ENCODE measurements around the gene GLB1L. TPM values are rescaled to one million over a fixed set of nuclear protein-coding genes. Genes with fewer than 3 reads are reported as not detected.

GLB1L gene
- total and polyA plus RNA-seq, 2 of the 8 experiments (the other 6 are each of a cell fraction or from before 2014, with no cell fraction given): 3.7 to 4.0 TPM

GRCh38 chr2:219268294-219268693, 23.1 kb upstream of the GLB1L start (continued):
- TF ChIP-seq CTBP2 (IDR thresholded peaks at IDR 0.05; ENCODE audit: borderline replicate concordance, insufficient read depth, insufficient read length, low read length): no peak
- no peak for TF ChIP-seq GTF2F1 (IDR thresholded peaks at IDR 0.05; ENCODE audit: borderline replicate concordance, low read depth, low read length)
- TF ChIP-seq, protein P1, sequence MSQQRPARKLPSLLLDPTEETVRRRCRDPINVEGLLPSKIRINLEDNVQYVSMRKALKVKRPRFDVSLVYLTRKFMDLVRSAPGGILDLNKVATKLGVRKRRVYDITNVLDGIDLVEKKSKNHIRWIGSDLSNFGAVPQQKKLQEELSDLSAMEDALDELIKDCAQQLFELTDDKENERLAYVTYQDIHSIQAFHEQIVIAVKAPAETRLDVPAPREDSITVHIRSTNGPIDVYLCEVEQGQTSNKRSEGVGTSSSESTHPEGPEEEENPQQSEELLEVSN (IDR thresholded peaks at IDR 0.05): no peak
- TF ChIP-seq TAF1 (IDR thresholded peaks at IDR 0.05; ENCODE audit: low read depth, low read length): no peak
- no peak for TF ChIP-seq TCF12 (IDR thresholded peaks at IDR 0.05; ENCODE audit: low read depth, low read length)
- no peak for TF ChIP-seq CHD1 (IDR thresholded peaks at IDR 0.05; ENCODE audit: low read depth, low read length)
- TF ChIP-seq PHF8 (conservative IDR thresholded peaks at IDR 0.05; ENCODE audit: low read depth, low read length): no peak
